ENCODE results near the gene DTD2. TPM values are rescaled to one million over a fixed set of nuclear protein-coding genes. Genes with fewer than 3 reads are reported as not detected.

DTD2 gene
- total and polyA plus RNA-seq, 2 of the 4 experiments (the other 2 are of a cell fraction): 16.9 to 24.9 TPM

- H2AK5ac ChIP-seq (ENCODE audit: low read depth, low read length): no peak overlapping the region
- no peak overlapping the region for H2AK9ac ChIP-seq (replicated peaks; ENCODE audit: low read depth, low read length, poor library complexity)
- H3K4me2 ChIP-seq (ENCODE audit: low read depth, low read length): peak overlapping the region; percentile 41
- POLR2A ChIA-PET (ENCODE audit: unreplicated experiment): no interaction called here
- peaks cover 7% of the 10 kb centered on the region for H3K4me1 ChIP-seq (ENCODE audit: control insufficient read depth, insufficient read depth, low read length)
- no peak overlapping the region for H3K23ac ChIP-seq (ENCODE audit: low read depth, low read length)
- no peak overlapping the region for H3K56ac ChIP-seq (ENCODE audit: extremely low read depth, insufficient read depth, low read length)
- H3K27me3 ChIP-seq (ENCODE audit: control insufficient read depth, insufficient read depth, low read length): peaks cover 3% of the 10 kb centered on the region; the same call in 1 of the 2 replicates
- no peak overlapping the region for H3K9ac ChIP-seq (ENCODE audit: low read depth, low read length)
- H3K9me3 ChIP-seq (ENCODE audit: control insufficient read depth, insufficient read depth, low read length): no peaks in the 10 kb centered on the region
- no peak overlapping the region for H2BK15ac ChIP-seq (ENCODE audit: low read depth, low read length)
- H3K4ac ChIP-seq (ENCODE audit: low read depth, low read length): no peak overlapping the region
- CTCF ChIA-PET: interaction anchor here (0.6 to 1.1 kb wide), 4 partner anchors 507 to 1055 kb away, joined by 3 read pairs; no protein-coding TSS in a partner anchor
- H3K9me1 ChIP-seq (ENCODE audit: insufficient read depth, low read length): no peaks in the 10 kb centered on the region
- no peak overlapping the region for H4K5ac ChIP-seq (ENCODE audit: low read depth, low read length)
- H3K4me3 ChIP-seq (ENCODE audit: insufficient read depth, low read depth, low read length): no peak overlapping the region
- peak overlapping the region; percentile 27 for H2BK5ac ChIP-seq (ENCODE audit: low read depth, low read length, poor library complexity, severe bottlenecking)
- no peaks in the 10 kb centered on the region for H4K20me1 ChIP-seq (ENCODE audit: insufficient read depth, low read length)
- peak overlapping the region; percentile 77 for H2BK120ac ChIP-seq (ENCODE audit: low read depth, low read length)
- no peak overlapping the region for H3K18ac ChIP-seq (ENCODE audit: low read depth, low read length)
- H3K27ac ChIP-seq (ENCODE audit: insufficient read depth, low read length): peak overlapping the region; percentile 9; the same call in 1 of the 2 replicates
- H4K91ac ChIP-seq (ENCODE audit: insufficient read depth, low read depth, low read length): no peak overlapping the region
- dilution Hi-C loops (cut with HindIII; ENCODE audit: low sequenced_read_pairs, unreplicated experiment): no loop called here
- no peak for TF ChIP-seq RFX5 (IDR thresholded peaks at IDR 0.05; ENCODE audit: low read depth, low read length)
- no peak for TF ChIP-seq USF2 (IDR thresholded peaks at IDR 0.05; ENCODE audit: low read depth, low read length)
- TF ChIP-seq CHD1 (IDR thresholded peaks at IDR 0.05; ENCODE audit: low read depth, low read length): no peak
- no peak for TF ChIP-seq CEBPB (IDR thresholded peaks at IDR 0.05; ENCODE audit: low read depth, low read length)
- TF ChIP-seq BHLHE40 (IDR thresholded peaks at IDR 0.05; ENCODE audit: low read depth, low read length): no peak
- no peak for TF ChIP-seq NFE2L2 (IDR thresholded peaks at IDR 0.05; ENCODE audit: low read depth, low read length)
- TF ChIP-seq CTCF (conservative IDR thresholded peaks at IDR 0.05; ENCODE audit: low read depth, low read length): no peak
- no peak for TF ChIP-seq POLR2A (IDR thresholded peaks at IDR 0.05; ENCODE audit: low read depth, low read length)
- TF ChIP-seq FOS (IDR thresholded peaks at IDR 0.05; ENCODE audit: low read depth, low read length): no peak
- no peak for TF ChIP-seq RCOR1 (IDR thresholded peaks at IDR 0.05; ENCODE audit: insufficient replicate concordance, low read length)
- no peak for TF ChIP-seq RAD21 (IDR thresholded peaks at IDR 0.05; ENCODE audit: low read length)
- TF ChIP-seq MXI1 (IDR thresholded peaks at IDR 0.05; ENCODE audit: borderline replicate concordance, low read depth, low read length): no peak
- TF ChIP-seq MAFK (IDR thresholded peaks at IDR 0.05; ENCODE audit: low read depth, low read length): no peak
- TF ChIP-seq SMC3 (IDR thresholded peaks at IDR 0.05; ENCODE audit: low read depth, low read length): no peak
- no peak for TF ChIP-seq MAZ (IDR thresholded peaks at IDR 0.05; ENCODE audit: borderline replicate concordance, low read depth, low read length)
- TF ChIP-seq ELK1 (IDR thresholded peaks at IDR 0.05; ENCODE audit: borderline replicate concordance, low read depth, low read length): no peak
- H3K79me1 ChIP-seq (ENCODE audit: low read depth in 1 of 2, low read length in 2 of 2): no peaks in the 10 kb centered on the region
- ATAC-seq (ENCODE audit: low read depth): peak; percentile 91
- H3K36me3 ChIP-seq (ENCODE audit: control insufficient read depth, insufficient read depth, low read length): no peaks in the 10 kb centered on the region
- intact Hi-C loops (cut with micrococcal nuclease): no loop called here
- in situ Hi-C loops (cut with MboI; ENCODE audit: low sequenced_read_pairs): loop anchor here (25.0 kb wide), 1 partner anchor 957 kb away; no protein-coding TSS in a partner anchor
- peak overlapping the region; percentile 7; the same call in 1 of the 2 replicates for H2BK20ac ChIP-seq (ENCODE audit: low read depth, low read length)
- peak overlapping the region; percentile 65 for H2AFZ ChIP-seq (replicated peaks; ENCODE audit: low read length, poor library complexity)
- BruUV-seq (replicated peaks): no TSS peak
- DNase-seq: peak; percentile 61
- no CpG with 5 or more reads among the region's 1 CpG for WGBS, 2 experiments (ENCODE audit: extremely low coverage in 2 of 2, insufficient read length in 1 of 2)
- no peak overlapping the region for H4K8ac ChIP-seq (ENCODE audit: low read depth in 2 of 2, low read length in 2 of 2)
- H3K14ac ChIP-seq (replicated peaks; ENCODE audit: low read depth, low read length): no peak overlapping the region
These were observed 48.1 kb upstream of the DTD2 start for GRCh38 chr14:31505411-31505810.
